Panc1 (cell line): ENCODE measurements around the gene ITLN2. TPM values are rescaled to one million over a fixed set of nuclear protein-coding genes. Genes with fewer than 3 reads are reported as not detected.

ENCODE experiments used
- ATAC-seq: fragments of 200-7000 bp; cut with Tn5 transposase; 2 replicates; pipeline ENCODE4 v1.9.1; 2020; ENCODE audit warnings: mild to moderate bottlenecking, moderate library complexity
- BruUV-seq: library from RNA; stranded (reverse); fragments of 400-500 nt; replicated peaks from 2 replicates; lab custom pipeline; 2021; lab: Mats Ljungman, UMichigan
- CTCF ChIA-PET: fragments of 300-600 bp; sonication (Branson Sonifier 250); formaldehyde crosslinking; loops from one replicate; lab custom pipeline; 2022; ENCODE audit warnings: antibody characterized with exemption; lab: Charles Lee
- POLR2A ChIA-PET: fragments of 300-600 bp; sonication (Branson Sonifier 250); formaldehyde crosslinking; loops from one replicate; lab custom pipeline; 2022; ENCODE audit warnings: antibody characterized with exemption; lab: Charles Lee
- DNase-seq: peaks from one replicate; pipeline ENCODE4 v3.0.0-alpha.2; 2010; ENCODE audit warnings: low read depth, low spot score
- H3K27ac ChIP-seq: 2 replicates; pipeline ENCODE4 v1.5.1; 2011; ENCODE audit warnings: mild to moderate bottlenecking, low read length, inconsistent platforms
- H3K27me3 ChIP-seq: fragments of 200-500 bp; sonication (Bioruptor generic); 2 replicates; pipeline ENCODE4 v1.6.0; 2014; ENCODE audit warnings: low read length, inconsistent platforms; ENCODE audit not compliant: control insufficient read depth, insufficient read depth
- H3K36me3 ChIP-seq: fragments of 200-500 bp; sonication (Bioruptor generic); 2 replicates; pipeline ENCODE4 v1.5.1; 2014; ENCODE audit warnings: inconsistent platforms, mild to moderate bottlenecking, low read length, moderate library complexity; ENCODE audit not compliant: control insufficient read depth, insufficient read depth
- H3K4me1 ChIP-seq: 2 replicates; pipeline ENCODE4 v1.5.1; 2011; ENCODE audit warnings: inconsistent platforms, mild to moderate bottlenecking, low read length, moderate library complexity; ENCODE audit not compliant: control insufficient read depth, insufficient read depth
- H3K4me3 ChIP-seq, 2 experiments: 2 replicates each; pipeline ENCODE4 v1.5.1; 2011 to 2012; ENCODE audit warnings: low read depth in 2 of 2, low read length in 2 of 2, mild to moderate bottlenecking in 2 of 2, inconsistent platforms in 1 of 2, moderate library complexity in 1 of 2
- H3K9me3 ChIP-seq: fragments of 200-500 bp; sonication (Bioruptor generic); 2 replicates; pipeline ENCODE4 v1.5.1; 2014; ENCODE audit warnings: low read depth, mild to moderate bottlenecking, inconsistent platforms, low read length, moderate library complexity; ENCODE audit not compliant: control insufficient read depth, insufficient read depth
- POLR2AphosphoS5 ChIP-seq: IDR thresholded peaks from 2 replicates; pipeline ENCODE4 v1.6.1; 2012; ENCODE audit warnings: mild to moderate bottlenecking, low read depth, low read length, moderate library complexity
- REST ChIP-seq, 2 experiments: IDR thresholded peaks; 2 replicates each; pipeline ENCODE4 v1.6.1; 2011 to 2012; ENCODE audit warnings: low read depth in 2 of 2, control low read depth in 1 of 2, low read length in 1 of 2, mild to moderate bottlenecking in 1 of 2, moderate library complexity in 1 of 2; ENCODE audit not compliant: insufficient read depth in 1 of 2
- SIN3A ChIP-seq: IDR thresholded peaks from 2 replicates; pipeline ENCODE4 v1.6.1; 2012; ENCODE audit warnings: low read depth, mild to moderate bottlenecking, low read length, moderate library complexity, borderline replicate concordance; ENCODE audit not compliant: insufficient read depth
- TCF7L2 ChIP-seq: IDR thresholded peaks from 2 replicates; pipeline ENCODE4 v1.6.1; 2011; ENCODE audit warnings: mild to moderate bottlenecking, low read depth, low read length, inconsistent platforms
- in situ Hi-C: cut with HindIII; loops from 2 replicates; pipeline ENCODE4 v1.10.0; 2016; ENCODE audit warnings: low sequenced_read_pairs, low pct_unique_long_range_greater_than_20kb
- intact Hi-C: fragments of 100-400 bp; cut with micrococcal nuclease; formaldehyde crosslinking; loops from one replicate; pipeline ENCODE4 v1.10.0; 2022; ENCODE audit not compliant: unreplicated experiment
- total RNA-seq: library from RNA; stranded (reverse); gene quantifications from one replicate; pipeline ENCODE4 v1.2.1, GENCODE V29; 2021; ENCODE audit not compliant: unreplicated experiment
- TF ChIP-seq, protein P1 (sequence below): fragments of 450-650 bp; IDR thresholded peaks from 2 replicates; pipeline ENCODE4 v1.5.1; 2017; ENCODE audit warnings: mild to moderate bottlenecking

ITLN2 gene
- total RNA-seq, 1 experiment from 2014 or later = not detected

DNA sequence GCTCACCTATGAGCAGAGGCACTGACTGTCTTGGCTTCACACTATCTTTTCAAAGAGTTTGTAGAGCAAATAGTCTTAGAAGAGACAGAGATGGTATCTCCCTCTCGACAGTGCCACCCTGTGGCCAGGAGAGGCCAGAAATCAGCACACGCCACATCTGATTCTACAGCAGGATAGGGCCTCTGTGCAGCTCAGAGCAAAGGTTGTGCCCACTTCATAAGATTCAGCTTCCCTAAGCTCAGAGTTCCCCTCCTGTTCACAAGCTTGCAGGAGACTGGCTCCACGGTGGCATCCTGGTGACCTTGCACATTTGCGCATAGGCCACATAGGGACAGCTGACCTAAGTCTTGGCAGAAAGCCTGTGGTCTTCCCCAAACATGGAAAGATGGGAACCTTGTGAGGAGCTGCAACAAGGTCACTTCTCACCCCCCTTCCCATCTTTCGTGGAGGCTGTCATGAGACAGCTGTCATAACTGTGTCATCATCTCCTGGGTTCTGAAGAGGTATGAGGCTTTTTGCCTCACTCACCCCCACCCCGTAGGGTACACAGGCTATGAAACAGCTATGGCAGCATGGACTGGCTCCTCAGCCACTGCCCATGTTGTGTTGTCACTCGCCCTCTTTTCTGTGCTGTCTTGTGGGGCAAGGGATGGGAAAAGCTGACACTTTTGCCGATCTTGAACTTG lies 3.0 kb downstream of the ITLN2 start:
- CTCF ChIA-PET = interaction anchor here (0.8 to 1.7 kb wide), 5 partner anchors 10 to 175 kb away, joined by 4 to 8 read pairs (median 5); no protein-coding TSS in a partner anchor
- Histone ChIP-seq H3K4me1 (no peaks in the 10 kb centered on the region), H3K27ac (no peak overlapping the region), H3K9me3 (no peaks in the 10 kb centered on the region), H3K4me3 (no peak overlapping the region), H3K27me3 (no peaks in the 10 kb centered on the region), H3K36me3 (no peaks in the 10 kb centered on the region)
- DNase-seq (peak; percentile 36), ATAC-seq (peak; percentile 90)
- intact Hi-C loops = loop anchor here (1.0 to 5.0 kb wide), 3 partner anchors 116 to 274 kb away; no protein-coding TSS in a partner anchor
- in situ Hi-C loops = no loop called here
- TF ChIP-seq, protein P1, sequence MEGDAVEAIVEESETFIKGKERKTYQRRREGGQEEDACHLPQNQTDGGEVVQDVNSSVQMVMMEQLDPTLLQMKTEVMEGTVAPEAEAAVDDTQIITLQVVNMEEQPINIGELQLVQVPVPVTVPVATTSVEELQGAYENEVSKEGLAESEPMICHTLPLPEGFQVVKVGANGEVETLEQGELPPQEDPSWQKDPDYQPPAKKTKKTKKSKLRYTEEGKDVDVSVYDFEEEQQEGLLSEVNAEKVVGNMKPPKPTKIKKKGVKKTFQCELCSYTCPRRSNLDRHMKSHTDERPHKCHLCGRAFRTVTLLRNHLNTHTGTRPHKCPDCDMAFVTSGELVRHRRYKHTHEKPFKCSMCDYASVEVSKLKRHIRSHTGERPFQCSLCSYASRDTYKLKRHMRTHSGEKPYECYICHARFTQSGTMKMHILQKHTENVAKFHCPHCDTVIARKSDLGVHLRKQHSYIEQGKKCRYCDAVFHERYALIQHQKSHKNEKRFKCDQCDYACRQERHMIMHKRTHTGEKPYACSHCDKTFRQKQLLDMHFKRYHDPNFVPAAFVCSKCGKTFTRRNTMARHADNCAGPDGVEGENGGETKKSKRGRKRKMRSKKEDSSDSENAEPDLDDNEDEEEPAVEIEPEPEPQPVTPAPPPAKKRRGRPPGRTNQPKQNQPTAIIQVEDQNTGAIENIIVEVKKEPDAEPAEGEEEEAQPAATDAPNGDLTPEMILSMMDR = peak; percentile 82
- TF ChIP-seq POLR2AphosphoS5 = no peak
- POLR2A ChIA-PET = interaction anchor here (0.5 kb wide), 1 partner anchor 70 kb away, joined by 5 read pairs; the partner anchor contains the start of gene F11R
- no TSS peak for BruUV-seq

GRCh38 chr1:160950657-160951056 lies 4.0 kb downstream of the ITLN2 start:
- in situ Hi-C loops (no loop called here), intact Hi-C loops (loop anchor here (1.0 to 5.0 kb wide), 3 partner anchors 115 to 273 kb away; no protein-coding TSS in a partner anchor)
- Histone ChIP-seq H3K36me3 (no peaks in the 10 kb centered on the region), H3K4me1 (no peaks in the 10 kb centered on the region), H3K27ac (no peak overlapping the region), H3K27me3 (no peaks in the 10 kb centered on the region), H3K4me3 (no peak overlapping the region), H3K9me3 (no peaks in the 10 kb centered on the region)
- ChIA-PET CTCF (interaction anchor here (0.6 to 1.7 kb wide), 5 partner anchors 9 to 174 kb away, joined by 3 to 8 read pairs (median 5); no protein-coding TSS in a partner anchor), POLR2A (no interaction called here)
- ATAC-seq = no peak; the same call in 1 of the 2 replicates
- DNase-seq = no peak
- no TSS peak for BruUV-seq
- no peak for TF ChIP-seq TCF7L2
- TF ChIP-seq, protein P1 = no peak
- TF ChIP-seq REST (IDR thresholded peaks at IDR 0.05; ENCODE audit: insufficient read depth in 1 of 2, low read depth in 2 of 2, low read length in 1 of 2) = no peak
- TF ChIP-seq POLR2AphosphoS5 = no peak
- no peak for TF ChIP-seq SIN3A
